GM18502 (cell line): Measurements from ENCODE around the gene CECR2.
"Not testable (repeated sequence)": the region's sequence is repeated elsewhere in the genome, so short reads cannot be mapped to it uniquely, and the experiment has no call there.

ENCODE experiments used
- ATAC-seq: cut with Tn5 transposase; IDR thresholded peaks from one replicate; pipeline ENCODE4 v1.9.1; 2021; ENCODE audit warnings: mild to moderate bottlenecking; ENCODE audit not compliant: unreplicated experiment, poor library complexity

CECR2 gene

DNA sequence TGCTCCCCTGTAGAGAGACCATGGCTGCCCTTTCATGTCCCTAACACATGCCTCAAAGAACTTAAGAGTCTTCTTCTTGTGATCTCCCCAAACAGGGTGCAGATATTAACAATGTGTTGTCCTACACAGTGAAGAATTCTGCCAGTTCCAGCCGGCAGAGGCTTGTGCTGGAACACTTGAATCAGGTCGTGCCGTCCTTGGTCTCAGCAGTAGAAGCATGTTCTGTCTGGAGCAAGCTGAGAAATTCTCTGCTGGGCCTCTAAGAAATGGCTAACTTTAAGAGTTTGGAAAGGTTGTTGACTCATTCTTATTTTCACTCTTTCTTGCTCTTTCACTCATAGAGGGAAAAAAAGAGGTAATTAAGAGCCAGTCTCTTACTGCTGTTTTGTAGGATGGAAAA is 123.0 kb downstream of the CECR2 start:
- ATAC-seq = no peak

DNA sequence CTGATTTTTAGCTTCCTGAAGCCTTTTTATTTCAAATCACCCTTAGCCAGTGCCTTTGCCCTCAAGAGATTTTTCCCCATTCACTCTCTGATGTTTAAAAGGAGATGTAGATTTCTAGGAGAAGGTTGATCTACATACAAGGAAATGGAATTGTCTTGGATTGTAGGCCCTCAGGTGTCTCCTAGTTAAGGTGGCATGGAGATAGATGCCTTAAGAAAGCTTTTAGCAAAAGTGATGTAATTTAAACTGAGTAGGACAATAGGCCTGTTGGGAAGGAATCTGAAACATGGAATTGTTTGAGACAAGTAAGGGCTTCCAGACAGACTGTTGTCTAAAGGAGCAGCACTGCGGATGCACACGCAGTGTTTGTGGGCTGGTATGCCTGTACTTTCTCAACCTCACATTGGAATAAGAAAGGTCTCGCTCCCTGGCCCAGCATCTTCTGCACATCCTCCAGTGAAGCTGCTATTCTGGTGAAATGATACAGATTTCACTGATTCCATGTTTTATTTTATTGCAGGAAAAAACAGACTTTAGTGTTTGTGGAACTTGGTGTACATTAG is 124.2 kb downstream of the CECR2 start:
- no peak for ATAC-seq

DNA sequence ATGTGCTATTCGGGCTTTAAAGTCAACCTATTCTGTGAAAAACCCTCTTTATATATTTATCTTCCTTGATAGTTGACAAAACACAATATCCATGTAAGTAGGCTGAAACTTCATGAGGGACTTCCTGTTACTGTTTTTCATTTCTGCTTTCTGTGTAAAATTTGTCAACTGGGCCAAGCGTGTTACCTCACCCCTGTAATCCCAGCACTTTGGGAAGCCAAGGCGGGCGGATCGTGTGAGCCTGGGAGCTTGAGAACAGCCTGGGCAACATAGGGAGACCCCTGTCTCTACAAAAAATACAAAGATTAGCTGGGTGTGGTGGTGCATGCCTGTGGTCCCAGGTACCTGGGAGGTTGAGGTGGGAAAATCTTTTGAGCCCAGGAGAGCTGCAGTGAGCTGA is 127.6 kb downstream of the CECR2 start:
- ATAC-seq = no peak

DNA sequence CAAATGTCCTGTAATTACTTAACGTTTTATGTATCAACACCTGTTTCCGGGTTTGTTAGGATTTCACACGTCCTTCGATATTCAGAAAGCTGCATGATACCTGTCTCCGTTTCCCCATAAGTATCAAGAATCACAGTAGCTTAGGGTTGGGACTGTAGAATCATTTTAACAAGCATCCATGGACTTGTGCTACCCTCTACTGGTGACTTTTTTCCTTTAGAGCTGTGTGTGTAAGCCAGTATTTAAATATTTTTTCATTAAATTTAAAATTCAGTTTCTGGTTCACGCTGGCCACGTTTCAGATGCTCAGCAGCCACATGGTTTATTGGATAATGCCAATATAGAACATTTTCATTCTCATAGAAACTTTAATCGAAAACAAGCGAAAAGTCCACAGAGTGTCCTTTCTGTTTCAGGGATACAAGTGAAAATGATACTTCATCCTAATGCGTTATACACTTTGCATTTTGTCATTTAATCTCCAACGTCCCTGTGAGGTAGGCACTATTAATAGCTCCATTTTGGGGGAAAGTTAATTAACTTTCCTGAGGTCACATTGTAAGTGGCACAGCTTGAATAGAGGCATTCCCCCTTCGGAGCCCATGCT is 132.5 kb downstream of the CECR2 start:
- no peak for ATAC-seq

DNA sequence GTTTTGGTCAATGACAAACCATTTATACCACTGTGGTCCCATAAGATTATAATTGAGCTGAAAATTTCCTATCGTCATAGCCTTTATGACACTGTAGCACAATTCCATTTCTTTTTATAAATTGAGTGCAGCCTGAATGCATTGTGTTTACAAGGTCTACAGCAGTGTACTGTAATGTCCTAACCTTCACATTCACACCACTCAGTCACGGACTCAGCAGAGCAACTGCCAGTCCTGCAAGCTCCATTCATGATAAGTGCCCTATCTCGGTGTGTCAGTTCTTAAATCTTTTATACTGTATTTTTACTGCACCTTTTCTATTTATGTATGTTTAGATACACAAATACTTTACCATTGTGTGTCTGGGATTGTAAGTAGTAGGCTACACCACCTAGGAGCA is 138.8 kb downstream of the CECR2 start:
- no peak for ATAC-seq

DNA sequence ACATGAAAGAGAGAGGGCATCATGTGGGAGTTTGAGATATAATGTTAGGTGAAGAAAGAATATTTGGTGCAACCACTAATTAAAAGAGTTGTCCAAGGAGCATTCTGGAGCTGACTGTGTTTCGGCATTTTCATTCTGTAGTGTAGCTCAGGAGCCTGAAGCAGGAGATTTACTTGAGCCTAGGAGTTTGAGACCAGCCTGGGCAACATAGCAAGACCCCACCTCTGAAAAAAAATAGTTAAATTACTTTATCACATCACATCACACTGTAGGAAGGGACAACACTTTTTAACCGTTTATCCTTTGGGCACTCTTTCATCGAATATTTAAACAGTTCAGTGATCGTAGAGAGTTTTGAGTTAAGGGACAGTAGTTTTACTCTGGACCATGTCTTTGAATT is 143.7 kb downstream of the CECR2 start:
- ATAC-seq = no peak

DNA sequence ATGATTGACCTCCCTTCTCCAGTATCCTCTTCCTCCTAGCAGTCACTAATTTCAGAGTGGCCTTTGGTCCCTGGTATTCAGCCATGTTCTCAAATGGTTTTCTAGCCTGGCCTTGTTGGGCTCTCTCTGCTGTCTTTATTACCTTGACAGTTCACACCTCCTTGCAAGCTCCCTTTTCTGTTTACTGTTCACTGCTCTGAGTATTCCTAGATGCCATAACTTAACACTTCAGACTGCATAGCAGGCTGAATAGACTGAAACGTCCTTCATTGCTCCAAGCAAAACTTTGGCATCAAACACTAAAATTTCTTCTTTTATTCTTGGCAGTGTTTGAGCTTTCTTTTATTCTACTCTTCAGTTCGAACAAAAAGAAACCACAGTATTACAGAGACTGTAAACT is 144.4 kb downstream of the CECR2 start:
- ATAC-seq = no peak

DNA sequence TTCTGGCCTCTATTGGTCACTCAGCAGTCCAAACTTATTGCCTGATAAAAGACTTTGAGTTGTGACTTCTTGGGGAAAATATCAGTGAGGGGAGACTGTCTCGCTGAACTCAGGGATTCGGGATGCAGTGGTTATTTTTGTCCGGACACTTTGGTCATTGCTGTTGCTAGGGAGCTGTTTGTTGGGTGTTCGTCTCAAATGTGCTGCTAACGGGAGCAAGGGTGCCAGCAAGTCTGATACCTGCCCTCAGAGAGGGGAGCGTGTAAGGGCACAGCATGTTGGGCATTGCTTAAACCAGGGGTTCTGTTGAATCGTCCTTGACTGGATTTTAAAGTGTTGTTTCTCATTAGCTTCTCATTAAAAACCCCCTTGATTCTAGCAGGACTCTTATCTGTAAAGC is 144.8 kb downstream of the CECR2 start:
- no peak for ATAC-seq

DNA sequence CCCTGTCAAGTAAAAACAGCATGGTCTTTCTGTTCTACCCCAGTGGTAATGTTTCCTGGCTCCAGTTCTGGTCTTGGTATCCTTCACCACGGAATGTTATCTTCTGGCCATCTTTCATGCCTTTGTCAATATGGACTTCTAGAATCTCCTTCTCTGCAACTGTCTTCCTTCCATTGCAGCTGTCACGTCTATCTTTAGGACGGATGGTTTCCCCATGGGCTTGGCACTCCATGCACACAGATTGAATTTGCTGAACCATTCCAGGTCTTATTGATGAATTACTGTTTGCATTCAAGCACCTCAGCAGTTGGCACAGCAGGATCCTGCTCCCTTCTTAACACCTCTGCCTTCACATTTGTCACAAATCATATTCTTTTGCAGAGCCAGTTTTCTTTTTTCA is 149.1 kb downstream of the CECR2 start:
- ATAC-seq = no peak

DNA sequence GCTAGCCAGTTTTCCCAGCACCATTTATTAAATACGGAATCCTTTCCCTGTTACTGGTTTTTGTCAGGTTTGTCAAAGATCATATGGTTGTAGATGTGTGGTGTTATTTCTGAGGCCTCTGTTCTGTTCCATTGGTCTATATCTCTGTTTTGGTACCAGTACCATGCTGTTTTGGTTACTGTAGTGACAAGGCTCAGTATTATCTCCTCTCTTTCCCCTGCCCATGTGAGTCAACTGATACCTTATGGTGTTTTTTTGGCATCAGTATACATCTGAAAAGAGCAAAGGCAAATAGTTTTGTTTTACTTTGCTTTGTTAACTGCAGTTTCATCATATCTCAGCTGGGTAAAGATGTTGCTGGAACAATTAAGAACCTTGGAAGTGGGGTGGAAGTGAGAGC is 152.7 kb downstream of the CECR2 start:
- ATAC-seq = not testable (repeated sequence)

DNA sequence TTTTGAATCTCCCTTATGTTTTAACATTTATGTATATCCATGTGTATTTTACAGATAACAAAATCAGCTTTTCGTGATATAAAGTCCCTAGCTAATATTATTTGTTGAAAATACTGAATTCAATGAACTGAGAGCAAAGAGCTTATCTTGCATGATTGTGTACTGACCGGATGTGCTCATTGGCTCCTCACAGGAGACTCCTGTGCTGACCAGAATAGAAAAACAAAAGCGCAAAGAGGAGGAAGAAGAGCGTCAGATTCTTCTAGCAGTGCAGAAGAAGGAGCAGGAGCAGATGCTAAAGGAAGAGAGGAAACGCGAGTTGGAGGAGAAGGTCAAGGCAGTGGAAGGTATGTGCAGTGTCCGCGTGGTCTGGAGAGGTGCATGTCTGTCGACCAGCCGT is 154.7 kb downstream of the CECR2 start:
- ATAC-seq = no peak

DNA sequence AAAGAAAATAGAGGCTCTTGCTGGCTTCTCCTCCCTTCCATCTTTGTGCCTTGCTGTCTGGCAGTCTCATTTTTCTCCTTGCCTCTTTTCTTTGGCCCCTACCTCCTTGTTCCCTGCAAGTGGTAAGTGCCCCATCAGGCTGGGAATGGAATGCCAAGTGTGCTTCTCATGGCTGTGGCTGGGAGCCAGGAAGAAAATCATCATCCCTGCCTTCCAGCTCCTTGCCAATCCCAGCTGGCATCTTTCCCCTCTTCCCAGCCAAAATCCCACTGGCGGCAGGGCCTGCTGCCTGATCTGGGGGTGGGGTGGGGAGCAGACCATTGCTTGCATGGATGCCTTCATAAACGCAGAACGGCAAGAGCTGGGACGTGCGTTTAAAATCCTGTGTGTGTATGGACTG is 167.0 kb downstream of the CECR2 start:
- ATAC-seq = no peak

DNA sequence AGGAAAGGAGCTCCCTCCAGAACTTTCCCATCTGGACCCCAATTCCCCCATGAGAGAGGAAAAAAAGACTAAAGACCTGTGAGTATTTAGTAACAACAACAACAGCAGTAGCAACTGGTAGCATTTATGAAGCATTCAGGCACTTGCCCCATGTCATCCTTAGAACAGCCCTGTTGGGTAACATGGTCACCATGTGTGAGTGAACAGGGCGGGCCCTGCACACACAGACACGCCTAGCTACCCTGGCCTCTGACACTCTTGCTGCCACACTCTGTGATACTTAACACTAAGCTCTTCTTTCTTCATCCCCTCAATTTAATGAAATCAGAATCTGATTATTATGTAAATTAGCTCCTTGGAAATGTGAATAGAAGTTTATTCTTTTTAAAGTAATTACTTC is 167.9 kb downstream of the CECR2 start:
- no peak for ATAC-seq

DNA sequence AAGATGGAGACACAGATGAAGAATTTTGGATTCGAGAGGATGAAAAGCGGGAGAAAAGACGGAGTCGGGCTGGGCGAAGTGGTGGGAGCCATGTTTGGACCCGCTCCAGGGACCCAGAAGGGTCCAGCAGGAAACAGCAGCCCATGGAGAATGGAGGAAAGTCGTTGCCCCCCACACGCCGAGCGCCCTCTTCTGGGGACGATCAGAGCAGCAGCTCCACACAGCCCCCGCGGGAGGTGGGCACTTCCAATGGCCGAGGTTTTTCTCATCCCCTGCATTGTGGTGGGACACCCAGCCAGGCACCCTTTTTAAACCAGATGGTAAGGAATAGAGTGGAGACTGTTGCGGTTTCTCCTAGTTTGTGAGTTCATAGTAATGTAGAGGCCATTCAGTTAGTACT is 171.2 kb downstream of the CECR2 start:
- ATAC-seq = no peak

DNA sequence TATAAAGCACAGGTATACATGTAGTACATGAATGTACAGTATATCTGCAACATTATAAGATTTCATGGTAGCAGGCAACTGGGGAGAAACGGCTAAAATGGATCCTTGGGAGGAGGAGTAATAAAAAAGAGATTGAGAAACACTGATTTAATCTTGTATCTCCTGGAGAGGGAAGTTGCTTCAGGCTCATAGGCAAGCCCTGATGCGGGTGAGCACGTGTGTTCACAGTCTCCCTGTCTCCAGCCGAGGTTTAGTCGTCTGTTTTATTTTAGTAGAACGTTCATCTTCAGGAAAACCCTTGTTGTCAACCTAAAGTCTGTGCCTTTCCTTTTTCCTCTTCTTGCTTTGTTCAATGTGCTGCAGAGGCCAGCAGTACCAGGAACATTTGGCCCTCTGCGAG is 172.2 kb downstream of the CECR2 start:
- no peak for ATAC-seq

DNA sequence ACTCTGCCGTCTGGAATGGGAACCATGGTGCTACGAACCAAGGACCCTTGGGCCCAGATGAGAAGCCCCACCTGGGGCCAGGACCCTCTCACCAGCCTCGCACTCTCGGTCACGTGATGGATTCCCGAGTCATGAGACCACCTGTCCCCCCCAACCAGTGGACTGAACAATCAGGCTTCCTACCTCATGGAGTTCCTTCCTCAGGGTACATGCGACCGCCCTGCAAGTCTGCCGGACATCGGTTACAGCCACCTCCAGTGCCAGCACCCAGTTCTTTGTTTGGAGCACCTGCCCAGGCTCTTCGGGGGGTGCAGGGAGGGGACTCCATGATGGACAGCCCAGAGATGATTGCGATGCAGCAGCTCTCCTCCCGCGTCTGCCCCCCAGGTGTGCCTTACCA is 173.2 kb downstream of the CECR2 start:
- ATAC-seq = no peak

DNA sequence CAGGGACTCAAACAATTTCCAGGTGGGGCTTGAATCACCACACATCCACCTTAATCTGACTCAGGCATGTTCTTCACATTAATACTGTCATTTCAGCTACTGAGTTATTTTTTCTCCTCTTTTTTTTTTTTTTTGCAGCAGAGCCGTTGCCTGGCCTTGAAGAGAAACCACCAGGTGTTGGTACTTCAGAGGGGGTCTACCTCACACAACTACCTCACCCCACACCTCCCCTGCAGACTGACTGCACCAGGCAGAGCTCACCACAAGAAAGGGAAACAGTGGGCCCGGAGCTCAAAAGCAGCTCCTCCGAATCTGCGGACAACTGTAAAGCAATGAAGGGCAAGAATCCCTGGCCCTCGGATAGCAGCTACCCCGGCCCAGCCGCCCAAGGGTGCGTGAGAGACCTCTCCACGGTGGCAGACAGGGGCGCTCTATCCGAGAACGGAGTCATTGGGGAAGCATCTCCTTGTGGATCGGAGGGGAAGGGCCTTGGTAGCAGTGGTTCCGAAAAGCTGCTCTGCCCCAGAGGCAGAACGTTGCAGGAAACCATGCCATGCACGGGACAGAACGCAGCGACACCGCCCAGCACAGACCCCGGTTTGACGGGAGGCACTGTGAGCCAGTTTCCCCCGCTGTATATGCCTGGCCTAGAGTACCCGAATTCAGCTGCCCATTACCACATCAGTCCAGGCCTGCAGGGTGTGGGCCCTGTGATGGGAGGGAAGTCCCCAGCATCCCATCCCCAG is 178.9 kb downstream of the CECR2 start:
- ATAC-seq = no peak

DNA sequence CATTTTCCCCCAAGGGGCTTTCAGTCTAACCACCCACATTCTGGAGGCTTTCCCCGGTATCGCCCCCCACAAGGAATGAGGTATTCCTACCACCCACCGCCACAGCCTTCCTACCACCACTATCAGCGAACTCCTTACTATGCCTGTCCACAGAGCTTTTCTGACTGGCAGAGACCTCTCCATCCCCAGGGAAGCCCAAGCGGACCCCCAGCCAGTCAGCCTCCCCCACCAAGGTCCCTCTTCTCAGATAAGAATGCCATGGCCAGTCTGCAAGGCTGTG is 179.4 kb downstream of the CECR2 start:
- no peak for ATAC-seq

DNA sequence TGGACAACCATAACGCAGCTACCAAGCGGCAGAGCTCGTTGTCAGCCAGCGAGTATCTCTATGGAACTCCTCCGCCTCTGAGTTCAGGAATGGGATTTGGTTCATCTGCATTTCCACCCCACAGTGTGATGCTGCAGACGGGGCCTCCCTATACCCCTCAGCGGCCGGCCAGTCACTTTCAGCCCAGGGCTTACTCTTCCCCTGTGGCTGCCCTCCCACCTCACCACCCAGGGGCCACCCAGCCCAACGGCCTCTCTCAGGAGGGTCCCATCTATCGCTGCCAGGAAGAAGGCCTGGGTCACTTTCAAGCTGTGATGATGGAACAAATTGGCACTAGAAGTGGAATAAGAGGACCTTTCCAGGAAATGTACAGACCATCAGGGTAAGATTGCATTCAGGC is 179.9 kb downstream of the CECR2 start:
- no peak for ATAC-seq

DNA sequence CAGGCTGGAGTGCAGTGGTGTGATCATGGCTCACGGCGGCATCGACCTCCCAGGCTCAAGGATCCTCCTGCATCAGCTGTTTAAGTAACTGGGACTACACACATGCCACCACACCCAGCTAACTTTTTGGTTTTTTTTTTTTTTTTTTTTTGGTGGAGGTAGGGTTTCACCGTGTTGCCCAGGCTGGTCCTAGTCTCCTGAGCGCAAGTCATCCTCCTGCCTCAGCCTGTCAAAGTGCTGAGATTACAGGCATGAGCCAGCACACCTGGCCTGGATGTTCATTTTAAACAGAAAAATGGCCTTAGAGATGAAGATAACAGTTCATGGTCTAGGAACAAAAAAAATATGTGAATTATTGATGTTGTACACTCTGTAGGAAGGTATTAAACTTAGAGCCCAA is 180.4 kb downstream of the CECR2 start:
- ATAC-seq = no peak

DNA sequence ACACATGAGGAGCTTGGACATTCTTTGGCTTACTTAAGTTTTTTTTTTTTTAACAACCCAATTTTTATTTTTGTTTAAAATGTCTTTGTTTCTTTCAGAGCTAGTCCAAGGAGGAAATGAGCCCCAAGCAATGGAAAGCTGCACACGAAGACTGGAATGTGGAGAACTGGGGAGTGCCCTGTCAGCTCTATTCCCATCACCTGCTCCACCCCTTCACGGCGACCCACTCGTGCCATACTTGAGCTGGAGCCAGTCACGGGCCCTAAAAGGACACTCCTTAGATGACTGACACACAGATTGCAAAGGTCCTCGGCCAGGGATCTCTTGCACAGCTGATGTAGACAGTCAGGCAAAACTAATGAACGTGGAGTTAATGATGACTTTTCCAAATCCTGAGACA is 183.5 kb downstream of the CECR2 start:
- ATAC-seq = no peak

DNA sequence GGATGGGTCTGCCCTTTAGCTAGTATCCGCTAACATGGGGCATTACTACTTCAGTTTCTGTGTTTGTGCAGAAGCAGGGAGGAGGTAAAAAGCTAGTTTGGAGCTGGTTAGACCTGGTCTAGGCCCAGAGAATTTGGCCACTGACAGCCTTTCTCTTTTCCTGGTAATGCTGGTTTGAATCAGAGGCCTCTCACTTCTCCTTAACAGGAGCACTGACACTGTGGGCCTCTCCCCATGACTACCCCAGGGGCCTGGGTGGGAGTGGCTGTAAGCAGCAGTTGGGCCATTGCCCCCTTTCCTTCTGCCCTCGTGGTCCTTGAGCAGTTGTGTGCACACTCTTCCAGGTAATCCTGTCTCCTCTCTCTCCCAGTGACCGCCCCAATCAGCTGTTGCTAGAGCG is 185.6 kb downstream of the CECR2 start:
- ATAC-seq = no peak
